ENCODE measurements around the gene GFRA4. TPM values are rescaled to one million over a fixed set of nuclear protein-coding genes. Genes with fewer than 3 reads are reported as not detected.

Gene GFRA4
- total RNA-seq, 6 experiments from 2014 or later: not detected

DNA sequence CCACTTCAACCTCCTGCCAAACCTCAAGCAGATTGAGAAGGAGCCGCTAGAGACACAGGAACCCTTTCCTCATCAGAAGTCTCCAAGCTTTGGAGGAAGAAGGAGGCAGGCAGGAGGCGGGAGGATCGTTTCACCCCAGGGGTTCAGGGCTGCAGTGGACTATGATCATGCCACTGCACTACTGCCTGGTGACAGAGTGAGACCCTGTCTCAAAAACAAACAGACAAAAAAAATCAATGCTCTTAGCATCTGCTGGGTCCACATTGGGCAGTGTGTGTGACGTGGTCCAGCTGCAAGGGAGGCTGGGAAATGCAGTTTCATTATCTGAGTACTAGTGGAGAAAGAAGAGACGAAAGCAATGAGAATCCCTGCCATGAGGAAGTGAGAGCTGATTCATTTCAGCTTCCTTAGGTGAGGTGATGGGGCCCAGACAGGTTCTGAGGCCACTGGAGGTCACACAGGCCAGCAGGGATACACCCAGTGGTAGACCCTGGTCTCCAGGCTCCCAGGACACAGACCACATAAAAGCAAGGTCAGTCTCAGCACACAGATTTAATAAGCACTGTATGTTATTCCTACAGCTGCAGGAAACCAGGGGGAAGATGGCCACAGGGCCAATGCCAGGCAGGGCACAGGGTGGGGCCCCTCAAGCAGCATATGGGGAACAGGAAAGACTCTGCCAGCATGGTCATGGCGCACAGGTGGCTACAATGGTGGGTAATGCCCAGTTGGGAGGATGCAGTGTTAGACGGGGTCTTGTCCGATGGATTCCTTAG, 4.3 kb downstream of the GFRA4 start:
- no peak for DNase-seq
- H3K4me3 Mint-ChIP-seq: no peak overlapping the region; the same call in 1 of the 2 replicates
- TF ChIP-seq, protein P1, sequence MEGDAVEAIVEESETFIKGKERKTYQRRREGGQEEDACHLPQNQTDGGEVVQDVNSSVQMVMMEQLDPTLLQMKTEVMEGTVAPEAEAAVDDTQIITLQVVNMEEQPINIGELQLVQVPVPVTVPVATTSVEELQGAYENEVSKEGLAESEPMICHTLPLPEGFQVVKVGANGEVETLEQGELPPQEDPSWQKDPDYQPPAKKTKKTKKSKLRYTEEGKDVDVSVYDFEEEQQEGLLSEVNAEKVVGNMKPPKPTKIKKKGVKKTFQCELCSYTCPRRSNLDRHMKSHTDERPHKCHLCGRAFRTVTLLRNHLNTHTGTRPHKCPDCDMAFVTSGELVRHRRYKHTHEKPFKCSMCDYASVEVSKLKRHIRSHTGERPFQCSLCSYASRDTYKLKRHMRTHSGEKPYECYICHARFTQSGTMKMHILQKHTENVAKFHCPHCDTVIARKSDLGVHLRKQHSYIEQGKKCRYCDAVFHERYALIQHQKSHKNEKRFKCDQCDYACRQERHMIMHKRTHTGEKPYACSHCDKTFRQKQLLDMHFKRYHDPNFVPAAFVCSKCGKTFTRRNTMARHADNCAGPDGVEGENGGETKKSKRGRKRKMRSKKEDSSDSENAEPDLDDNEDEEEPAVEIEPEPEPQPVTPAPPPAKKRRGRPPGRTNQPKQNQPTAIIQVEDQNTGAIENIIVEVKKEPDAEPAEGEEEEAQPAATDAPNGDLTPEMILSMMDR (IDR thresholded peaks at IDR 0.05): no peak
- 0 out of 2 replicates have a peak, but pooled peaks cover 4% of the 10 kb centered on the region for H3K9me3 Mint-ChIP-seq
- H3K27ac Mint-ChIP-seq: no peak overlapping the region
- H3K27me3 Mint-ChIP-seq (ENCODE audit: insufficient read depth): peaks cover 38% of the 10 kb centered on the region
- no peaks in the 10 kb centered on the region for H3K36me3 Mint-ChIP-seq (ENCODE audit: low read depth)
- peaks cover 6% of the 10 kb centered on the region; the same call in 1 of the 2 replicates for H3K4me1 Mint-ChIP-seq (ENCODE audit: low read depth)

DNA sequence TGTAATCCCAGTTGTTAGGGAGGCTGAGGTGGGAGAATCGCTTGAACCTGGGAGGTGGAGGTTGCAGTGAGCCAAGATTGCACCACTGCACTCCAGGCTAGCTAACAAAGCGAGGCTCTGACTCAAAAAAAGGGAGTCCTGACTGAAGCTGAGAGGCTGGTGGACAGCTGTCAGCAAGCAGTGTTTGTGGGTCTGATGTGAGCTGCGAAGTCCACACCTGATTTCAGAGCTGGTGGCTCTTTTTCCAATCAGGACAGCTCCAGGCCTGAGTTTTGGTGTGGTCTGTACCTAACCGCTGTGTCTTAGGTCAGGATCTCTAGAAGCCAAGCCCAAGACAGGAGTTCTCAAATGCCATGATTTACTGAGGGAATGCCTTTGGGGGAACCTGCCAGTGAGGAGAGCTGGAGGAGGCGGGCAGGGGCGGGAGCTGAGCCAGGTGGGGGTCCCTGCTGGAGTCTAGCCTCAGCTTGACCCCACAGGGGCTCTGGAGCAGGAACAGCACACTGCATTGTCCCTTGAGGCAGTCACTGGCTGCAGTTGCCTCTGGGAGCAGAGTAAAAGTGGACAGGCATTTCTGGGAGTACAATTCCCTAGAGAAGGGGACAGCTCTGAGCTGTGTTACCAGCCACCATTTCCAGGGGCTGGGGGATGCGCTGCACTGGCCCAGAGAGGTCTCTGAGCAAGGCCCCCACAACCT, 5.0 kb downstream of the GFRA4 start:
- H3K4me3 Mint-ChIP-seq: no peak overlapping the region
- H3K4me1 Mint-ChIP-seq (ENCODE audit: low read depth): peaks cover 6% of the 10 kb centered on the region; the same call in 1 of the 2 replicates
- peaks cover 36% of the 10 kb centered on the region for H3K27me3 Mint-ChIP-seq (ENCODE audit: insufficient read depth)
- H3K27ac Mint-ChIP-seq: no peak overlapping the region
- 0 out of 2 replicates have a peak, but pooled peaks cover 4% of the 10 kb centered on the region for H3K9me3 Mint-ChIP-seq
- DNase-seq: no peak
- H3K36me3 Mint-ChIP-seq (ENCODE audit: low read depth): no peaks in the 10 kb centered on the region
- TF ChIP-seq, protein P1 (IDR thresholded peaks at IDR 0.05): no peak

DNA sequence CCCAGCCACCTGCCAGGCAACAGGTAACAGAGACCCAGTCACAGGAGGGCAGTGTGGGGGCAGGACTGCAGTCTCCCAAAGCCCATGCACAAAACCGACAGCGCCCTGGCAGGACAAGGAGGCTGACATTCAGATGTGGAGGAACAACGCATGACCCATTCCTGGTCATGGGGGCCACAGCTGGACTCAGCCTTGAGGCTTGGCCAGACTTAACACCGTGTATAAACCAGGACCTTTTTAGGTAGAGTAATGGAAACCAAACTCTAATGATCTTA, 8.1 kb downstream of the GFRA4 start:
- DNase-seq: no peak
- no peak overlapping the region for H3K4me3 Mint-ChIP-seq
- TF ChIP-seq, protein P1 (IDR thresholded peaks at IDR 0.05): no peak
- peaks cover 19% of the 10 kb centered on the region for H3K27me3 Mint-ChIP-seq (ENCODE audit: insufficient read depth)
- H3K9me3 Mint-ChIP-seq: 0 out of 2 replicates have a peak, but pooled peaks cover 4% of the 10 kb centered on the region
- H3K36me3 Mint-ChIP-seq (ENCODE audit: low read depth): peaks cover 4% of the 10 kb centered on the region; the same call in 1 of the 2 replicates
- H3K4me1 Mint-ChIP-seq (ENCODE audit: low read depth): peaks cover 6% of the 10 kb centered on the region; the same call in 1 of the 2 replicates
- H3K27ac Mint-ChIP-seq: no peak overlapping the region

DNA sequence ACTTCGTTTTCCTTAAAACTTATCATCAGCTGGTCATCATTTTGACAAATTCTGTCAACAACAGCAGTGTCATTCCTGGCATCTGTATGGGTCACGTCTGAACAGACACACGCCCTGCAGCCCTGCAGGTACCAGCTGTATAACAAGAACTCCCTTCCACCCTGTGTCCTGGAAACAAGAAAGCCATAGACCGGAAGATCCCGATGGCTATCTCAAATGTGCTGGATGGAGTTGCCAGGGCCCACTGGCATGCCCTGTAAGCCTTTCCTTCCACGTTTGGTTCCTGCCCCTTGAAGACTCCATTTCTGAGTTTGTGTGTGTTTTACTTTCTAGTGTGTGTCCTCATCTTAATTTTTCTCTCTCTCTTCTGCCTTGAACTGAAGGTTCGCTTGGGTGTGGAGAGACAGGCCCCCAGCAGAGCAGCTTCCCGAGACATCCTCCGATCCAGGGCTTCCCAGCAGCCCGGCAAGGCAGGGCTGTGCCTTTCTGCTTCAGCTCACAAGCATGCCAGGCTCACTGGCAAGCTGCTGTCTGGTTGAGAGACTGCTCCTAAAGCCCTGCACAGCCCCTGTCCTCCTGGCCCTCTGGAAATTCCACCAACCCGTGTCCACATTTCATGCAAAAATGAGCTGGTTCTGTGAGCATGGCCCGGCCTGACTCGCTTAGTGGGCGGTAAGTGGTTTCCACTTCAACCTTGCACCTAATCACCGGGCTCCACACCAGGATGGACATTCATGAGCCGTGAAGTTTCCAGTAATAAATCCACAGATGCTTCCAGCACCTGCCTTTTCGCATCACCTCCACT, 8.7 kb downstream of the GFRA4 start:
- peaks cover 6% of the 10 kb centered on the region; the same call in 1 of the 2 replicates for H3K4me1 Mint-ChIP-seq (ENCODE audit: low read depth)
- H3K4me3 Mint-ChIP-seq: no peak overlapping the region
- H3K27me3 Mint-ChIP-seq (ENCODE audit: insufficient read depth): peaks cover 14% of the 10 kb centered on the region
- H3K9me3 Mint-ChIP-seq: 0 out of 2 replicates have a peak, but pooled peaks cover 4% of the 10 kb centered on the region
- no peak for DNase-seq
- peaks cover 4% of the 10 kb centered on the region; the same call in 1 of the 2 replicates for H3K36me3 Mint-ChIP-seq (ENCODE audit: low read depth)
- TF ChIP-seq, protein P1 (IDR thresholded peaks at IDR 0.05): no peak
- no peak overlapping the region for H3K27ac Mint-ChIP-seq

DNA sequence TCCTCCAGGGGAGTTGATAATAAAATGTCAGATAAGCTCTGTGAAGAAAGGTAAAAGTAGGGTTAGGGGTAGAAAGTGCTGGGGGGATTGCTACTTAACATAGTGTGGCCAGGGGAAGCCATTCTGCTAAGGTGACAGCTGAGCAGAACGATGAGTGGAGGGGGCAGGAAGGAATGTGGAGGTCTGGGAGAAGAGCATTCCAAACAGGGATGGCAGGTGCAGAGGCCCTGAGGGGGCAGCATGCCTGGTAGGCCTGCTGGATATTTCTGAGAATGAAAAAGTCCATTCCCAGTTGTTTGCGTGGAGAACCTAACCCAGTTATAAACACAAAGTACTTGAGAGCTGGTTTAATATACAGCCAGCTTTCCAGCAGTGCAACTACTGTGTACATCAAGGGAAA, 9.3 kb downstream of the GFRA4 start:
- TF ChIP-seq, protein P1 (IDR thresholded peaks at IDR 0.05): no peak
- H3K4me1 Mint-ChIP-seq (ENCODE audit: low read depth): peaks cover 4% of the 10 kb centered on the region; the same call in 1 of the 2 replicates
- no peak overlapping the region for H3K27ac Mint-ChIP-seq
- peaks cover 12% of the 10 kb centered on the region for H3K27me3 Mint-ChIP-seq (ENCODE audit: insufficient read depth)
- H3K9me3 Mint-ChIP-seq: 0 out of 2 replicates have a peak, but pooled peaks cover 4% of the 10 kb centered on the region
- no peak overlapping the region for H3K4me3 Mint-ChIP-seq
- DNase-seq: no peak
- H3K36me3 Mint-ChIP-seq (ENCODE audit: low read depth): peaks cover 4% of the 10 kb centered on the region; the same call in 1 of the 2 replicates
